Ishikawa (cell line): Measurements from ENCODE around the gene FBLN5.

Source experiments
- CEBPB ChIP-seq: IDR thresholded peaks from 2 replicates; pipeline ENCODE4 v1.6.1; 2012
- CREB1 ChIP-seq: IDR thresholded peaks from 2 replicates; pipeline ENCODE4 v1.6.1; 2012; ENCODE audit warnings: low read depth
- EGR1 ChIP-seq: IDR thresholded peaks from 2 replicates; pipeline ENCODE4 v1.6.1; 2012
- EP300 ChIP-seq: IDR thresholded peaks from 2 replicates; pipeline ENCODE4 v1.6.1; 2012; ENCODE audit warnings: borderline replicate concordance
- FOXM1 ChIP-seq: IDR thresholded peaks from 2 replicates; pipeline ENCODE4 v1.6.1; 2012; ENCODE audit warnings: low read depth, borderline replicate concordance
- MAX ChIP-seq: IDR thresholded peaks from 2 replicates; pipeline ENCODE4 v1.6.1; 2012
- NFIC ChIP-seq: IDR thresholded peaks from 2 replicates; pipeline ENCODE4 v1.6.1; 2012
- RAD21 ChIP-seq: IDR thresholded peaks from 2 replicates; pipeline ENCODE4 v1.6.1; 2012; ENCODE audit warnings: low read depth
- REST ChIP-seq: IDR thresholded peaks from 2 replicates; pipeline ENCODE4 v1.6.1; 2012; ENCODE audit warnings: low read depth, mild to moderate bottlenecking
- TAF1 ChIP-seq: IDR thresholded peaks from 2 replicates; pipeline ENCODE4 v1.6.1; 2012; ENCODE audit warnings: low read depth, mild to moderate bottlenecking
- TCF12 ChIP-seq: IDR thresholded peaks from 2 replicates; pipeline ENCODE4 v1.6.1; 2012; ENCODE audit warnings: low read depth
- TEAD4 ChIP-seq: IDR thresholded peaks from 2 replicates; pipeline ENCODE4 v1.6.1; 2012
- USF1 ChIP-seq: IDR thresholded peaks from 2 replicates; pipeline ENCODE4 v1.6.1; 2012
- YY1 ChIP-seq: IDR thresholded peaks from 2 replicates; pipeline ENCODE4 v1.6.1; 2012; ENCODE audit warnings: low read depth
- ZBTB7A ChIP-seq: IDR thresholded peaks from 2 replicates; pipeline ENCODE4 v1.6.1; 2012; ENCODE audit warnings: low read depth

Gene FBLN5

GRCh38 chr14:91888641-91889476, 58.6 kb downstream of the FBLN5 start:
- TF ChIP-seq REST = no peak
- TF ChIP-seq EP300 = no peak
- TF ChIP-seq CEBPB = no peak
- TF ChIP-seq USF1 = no peak
- TF ChIP-seq FOXM1 = no peak
- TF ChIP-seq EGR1 = no peak
- TF ChIP-seq CREB1 = no peak
- no peak for TF ChIP-seq RAD21
- no peak for TF ChIP-seq TAF1
- TF ChIP-seq MAX = no peak
- TF ChIP-seq TCF12 = no peak
- TF ChIP-seq NFIC = no peak
- TF ChIP-seq ZBTB7A = no peak

- TF ChIP-seq USF1 = no peak
- no peak for TF ChIP-seq YY1
- TF ChIP-seq CEBPB = no peak
- TF ChIP-seq CREB1 = no peak
- no peak for TF ChIP-seq MAX
- no peak for TF ChIP-seq RAD21
- TF ChIP-seq NFIC = no peak
- TF ChIP-seq REST = no peak
- no peak for TF ChIP-seq FOXM1
Observed at GRCh38 chr14:91886961-91887360, 60.5 kb downstream of the FBLN5 start.

GRCh38 chr14:91885839-91886238, 61.7 kb downstream of the FBLN5 start:
- TF ChIP-seq RAD21 = no peak
- TF ChIP-seq FOXM1 = no peak
- no peak for TF ChIP-seq CREB1
- no peak for TF ChIP-seq CEBPB
- TF ChIP-seq MAX = no peak
- no peak for TF ChIP-seq TAF1
- no peak for TF ChIP-seq EGR1
- TF ChIP-seq REST = no peak
- no peak for TF ChIP-seq YY1
- TF ChIP-seq USF1 = no peak
- TF ChIP-seq ZBTB7A = no peak
- TF ChIP-seq TEAD4 = no peak
- TF ChIP-seq EP300 = no peak
- no peak for TF ChIP-seq NFIC
- TF ChIP-seq TCF12 = no peak
